Large intestine (tissue), 3 donors: Measurements from ENCODE around the gene CD207. TPM values are rescaled to one million over a fixed set of nuclear protein-coding genes. Genes with fewer than 3 reads are reported as not detected.

ENCODE experiments used
- DNase-seq, 2 donors: peaks; one replicate each; pipeline versions ENCODE4 v3.0.0 to v3.0.0-alpha.2; 2013
- H3K27ac ChIP-seq: one replicate; pipeline ENCODE4 v1.5.1; 2013; ENCODE audit warnings: low read length
- H3K27me3 ChIP-seq: 2 replicates; pipeline ENCODE4 v1.6.1; 2013; ENCODE audit warnings: low read length; ENCODE audit not compliant: control insufficient read depth, insufficient read depth
- H3K36me3 ChIP-seq: 2 replicates; pipeline ENCODE4 v1.6.1; 2013; ENCODE audit warnings: low read length; ENCODE audit not compliant: control insufficient read depth, insufficient read depth
- H3K4me1 ChIP-seq: one replicate; pipeline ENCODE4 v1.6.1; 2013; ENCODE audit warnings: low read length; ENCODE audit not compliant: control insufficient read depth, insufficient read depth
- H3K4me3 ChIP-seq: one replicate; pipeline ENCODE4 v1.5.1; 2013; ENCODE audit warnings: low read length
- H3K9me3 ChIP-seq: one replicate; pipeline ENCODE4 v1.6.1; 2013; ENCODE audit warnings: mild to moderate bottlenecking, low read depth, low read length, moderate library complexity; ENCODE audit not compliant: control insufficient read depth
- WGBS: methylation state at CpG from one replicate; pipeline ENCODE4 v1.1.5; 2013; ENCODE audit warnings: low lambda C conversion rate; ENCODE audit not compliant: insufficient coverage; 5-methylcytosine and 5-hydroxymethylcytosine counted together
- polyA plus RNA-seq: library from polyadenylated mRNA; unstranded; fragments of 120-200 nt; gene quantifications from one replicate; pipeline ENCODE4 v1.2.1, GENCODE V29; 2013

CD207 gene
- polyA plus RNA-seq, 1 donor, result 1.9 TPM

GRCh38 chr2:70852824-70853223 lies 17.2 kb upstream of the CD207 start:
- Histone ChIP-seq H3K9me3 (no peaks in the 10 kb centered on the region), H3K4me3 (no peak overlapping the region), H3K27ac (no peak overlapping the region), H3K36me3 (no peaks in the 10 kb centered on the region), H3K27me3 (peaks cover 5% of the 10 kb centered on the region), H3K4me1 (no peaks in the 10 kb centered on the region)
- no peak for DNase-seq
- no CpG with 5 or more reads among the region's 1 CpG for WGBS

DNA sequence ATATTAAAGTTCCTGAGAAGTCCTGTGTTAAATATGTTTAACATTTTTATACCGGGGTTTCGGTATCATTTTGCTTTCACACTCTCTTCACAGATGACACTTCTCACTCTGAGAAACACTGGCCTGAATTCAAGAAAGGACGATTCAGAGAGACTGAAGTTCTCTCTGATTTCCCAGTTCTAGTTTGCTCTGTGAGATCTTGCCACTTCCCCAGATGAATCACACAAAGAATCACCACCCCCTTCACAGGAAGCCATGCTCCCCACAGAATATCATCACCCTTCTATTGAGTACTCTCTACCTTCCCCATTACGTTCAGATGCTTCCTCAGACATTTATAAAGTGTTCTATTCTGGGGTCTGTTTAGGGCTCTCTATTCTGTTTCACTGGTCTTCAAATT lies 16.1 kb upstream of the CD207 start:
- no CpG with 5 or more reads among the region's 4 CpGs for WGBS
- Histone ChIP-seq H3K27ac (no peak overlapping the region), H3K27me3 (peaks cover 3% of the 10 kb centered on the region), H3K9me3 (no peaks in the 10 kb centered on the region), H3K4me3 (no peak overlapping the region), H3K4me1 (no peaks in the 10 kb centered on the region), H3K36me3 (no peaks in the 10 kb centered on the region)
- no peak for DNase-seq

DNA sequence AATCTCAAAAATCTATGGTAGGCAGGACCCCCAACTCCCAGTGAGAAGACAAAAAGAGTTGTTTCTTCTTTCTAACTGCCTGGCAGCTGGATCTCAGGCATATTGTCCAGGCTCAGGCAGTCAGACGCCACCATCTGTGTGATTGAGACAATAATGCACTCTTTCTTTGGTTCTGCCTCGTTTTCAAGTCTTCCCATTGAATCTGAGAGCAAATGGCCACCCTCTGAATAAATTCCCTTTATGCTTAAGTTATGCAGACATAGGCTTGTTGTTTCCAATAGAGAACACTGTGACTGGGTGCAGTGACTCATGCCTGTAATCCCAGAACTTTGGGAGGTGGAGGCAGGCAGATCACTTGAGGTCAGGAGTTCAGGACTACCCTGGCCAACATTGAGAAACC lies 15.3 kb upstream of the CD207 start:
- WGBS, result no CpG with 5 or more reads among the region's 2 CpGs
- Histone ChIP-seq H3K27me3 (no peaks in the 10 kb centered on the region), H3K9me3 (no peaks in the 10 kb centered on the region), H3K36me3 (no peaks in the 10 kb centered on the region), H3K27ac (no peak overlapping the region), H3K4me1 (no peaks in the 10 kb centered on the region), H3K4me3 (no peak overlapping the region)
- no peak for DNase-seq

- no CpG with 5 or more reads among the region's 7 CpGs for WGBS
Measured at GRCh38 chr2:70842401-70842800, 6.8 kb upstream of the CD207 start.

DNA sequence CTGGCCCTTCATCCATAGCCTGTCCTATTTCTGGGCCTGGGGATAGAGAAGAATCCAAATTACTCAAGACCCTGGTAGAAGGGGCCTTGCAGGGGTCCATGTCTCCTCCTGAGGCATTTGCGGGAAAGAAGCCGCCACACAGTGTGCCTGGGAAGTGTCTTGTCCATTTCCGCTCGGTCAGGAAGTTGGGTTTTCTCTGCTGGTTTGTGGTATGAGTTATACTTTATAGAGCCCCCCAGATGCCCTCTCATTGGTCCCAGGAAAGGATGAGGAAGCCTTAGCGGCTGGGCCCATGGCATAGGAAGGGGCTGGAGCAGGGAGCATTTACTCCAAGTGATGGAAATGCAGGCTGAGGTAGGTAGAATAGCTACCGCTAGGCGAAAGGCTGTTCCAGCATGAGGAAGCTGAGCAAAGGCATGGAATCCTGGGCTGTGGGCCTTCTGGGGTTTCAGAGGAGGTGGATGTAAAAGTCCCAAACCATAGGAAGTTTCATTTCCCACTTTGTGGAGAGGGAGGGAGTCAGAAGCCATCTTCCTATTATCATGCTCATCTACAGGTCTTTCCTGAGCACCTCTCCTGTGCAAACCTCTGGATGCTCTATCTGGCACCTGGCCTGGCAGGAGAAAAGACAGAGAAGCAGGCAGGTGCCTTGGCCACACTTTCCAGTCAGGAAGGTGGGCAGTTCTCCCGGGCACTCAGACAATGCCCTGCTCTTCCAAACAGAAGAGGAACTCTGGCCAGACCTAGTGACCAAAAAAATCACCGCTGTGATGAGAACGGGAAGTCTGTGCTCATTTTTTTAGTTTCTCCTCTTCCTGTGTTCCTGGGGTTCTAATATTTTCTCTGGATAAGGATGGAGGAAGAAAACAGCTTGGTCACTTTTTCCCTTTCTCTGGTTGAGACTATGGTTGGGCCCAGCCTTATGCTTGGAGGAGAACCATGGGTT lies 2.6 kb upstream of the CD207 start:
- Histone ChIP-seq H3K4me1 (no peaks in the 10 kb centered on the region), H3K36me3 (no peaks in the 10 kb centered on the region), H3K9me3 (no peaks in the 10 kb centered on the region), H3K4me3 (no peak overlapping the region), H3K27me3 (peaks cover 11% of the 10 kb centered on the region), H3K27ac (no peak overlapping the region)
- no peak for DNase-seq
- no CpG with 5 or more reads among the region's 10 CpGs for WGBS

More at GRCh38 chr2:70842401-70842800, 6.8 kb upstream of the CD207 start:
- H3K27me3 ChIP-seq, result peaks cover 9% of the 10 kb centered on the region
- H3K4me1 ChIP-seq, result no peaks in the 10 kb centered on the region
- H3K36me3 ChIP-seq, result no peaks in the 10 kb centered on the region
- H3K4me3 ChIP-seq, result no peak overlapping the region
- H3K27ac ChIP-seq, result no peak overlapping the region
- DNase-seq, result no peak
- H3K9me3 ChIP-seq, result no peaks in the 10 kb centered on the region

DNA sequence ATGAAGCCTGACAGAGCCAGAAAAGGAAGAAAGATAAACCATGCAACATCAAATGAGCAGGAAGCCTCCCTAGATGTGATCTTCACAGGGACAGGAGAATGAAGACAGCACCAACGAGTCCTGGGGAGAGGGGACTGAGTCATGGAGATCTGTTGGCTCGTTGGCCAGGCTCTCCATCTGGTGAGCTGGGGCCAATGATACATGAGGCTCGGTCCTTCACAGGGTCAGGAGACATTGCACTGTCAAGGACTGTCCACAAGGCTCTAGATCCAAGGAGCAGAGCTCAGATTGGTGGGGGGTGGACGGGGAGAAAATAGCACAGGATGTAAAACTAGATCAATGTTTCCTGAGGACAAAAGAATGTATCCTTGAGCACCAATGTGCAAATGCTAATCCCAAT lies 735 bp downstream of the CD207 start:
- no peaks in the 10 kb centered on the region for H3K4me1 ChIP-seq
- no CpG with 5 or more reads among the region's 4 CpGs for WGBS
- peaks cover 11% of the 10 kb centered on the region for H3K27me3 ChIP-seq
- DNase-seq, result no peak
- no peaks in the 10 kb centered on the region for H3K9me3 ChIP-seq
- H3K27ac ChIP-seq, result no peak overlapping the region
- no peaks in the 10 kb centered on the region for H3K36me3 ChIP-seq
- no peak overlapping the region for H3K4me3 ChIP-seq

DNA sequence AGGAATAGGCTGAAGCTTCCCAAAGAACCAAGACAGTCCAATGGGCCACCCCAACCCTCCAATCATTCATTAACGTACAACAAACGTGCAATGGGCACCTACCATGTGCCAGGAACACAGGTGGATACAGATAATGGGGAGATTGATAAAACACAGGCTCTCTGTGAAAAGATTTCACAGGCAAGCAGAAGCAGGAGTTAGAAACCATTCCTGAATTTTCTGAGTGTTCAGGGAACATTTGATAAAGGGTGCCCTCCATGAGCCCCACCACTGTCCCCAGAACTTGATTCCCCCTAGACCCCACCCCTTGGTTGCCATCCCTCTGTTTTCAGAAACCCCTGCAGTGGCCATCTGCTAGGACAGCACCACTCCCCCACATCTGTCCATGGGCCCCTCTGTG lies 1.5 kb downstream of the CD207 start:
- no peak overlapping the region for H3K27ac ChIP-seq
- H3K36me3 ChIP-seq, result no peaks in the 10 kb centered on the region
- H3K4me1 ChIP-seq, result no peaks in the 10 kb centered on the region
- no peaks in the 10 kb centered on the region for H3K9me3 ChIP-seq
- H3K4me3 ChIP-seq, result no peak overlapping the region
- no peak for DNase-seq
- 93% methylated on average over 2 of the region's 2 CpGs for WGBS
- H3K27me3 ChIP-seq, result peaks cover 11% of the 10 kb centered on the region

DNA sequence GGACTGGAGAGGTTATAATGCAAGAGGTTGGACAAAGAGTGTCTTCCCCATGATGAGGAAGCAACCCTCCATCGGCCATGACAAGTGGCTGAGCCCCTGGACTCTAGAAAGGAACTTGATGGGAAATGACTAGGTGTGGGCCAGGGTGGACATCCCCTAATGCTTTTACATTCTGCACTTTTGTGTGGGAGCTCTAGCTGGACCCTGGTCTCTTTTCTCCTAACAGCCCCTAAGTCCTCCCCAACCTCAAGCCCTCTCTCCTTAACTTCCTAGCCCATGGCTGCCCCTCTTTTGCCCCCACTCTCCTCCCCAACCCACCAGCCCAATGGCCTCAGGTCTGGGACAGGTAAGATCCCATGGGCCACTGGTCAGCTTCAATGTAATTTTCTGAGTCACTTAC lies 2.4 kb downstream of the CD207 start:
- H3K27ac ChIP-seq, result no peak overlapping the region
- no peak for DNase-seq
- H3K27me3 ChIP-seq, result peaks cover 11% of the 10 kb centered on the region
- no peaks in the 10 kb centered on the region for H3K9me3 ChIP-seq
- no CpG with 5 or more reads among the region's 1 CpG for WGBS
- no peaks in the 10 kb centered on the region for H3K4me1 ChIP-seq
- H3K36me3 ChIP-seq, result no peaks in the 10 kb centered on the region
- no peak overlapping the region for H3K4me3 ChIP-seq

DNA sequence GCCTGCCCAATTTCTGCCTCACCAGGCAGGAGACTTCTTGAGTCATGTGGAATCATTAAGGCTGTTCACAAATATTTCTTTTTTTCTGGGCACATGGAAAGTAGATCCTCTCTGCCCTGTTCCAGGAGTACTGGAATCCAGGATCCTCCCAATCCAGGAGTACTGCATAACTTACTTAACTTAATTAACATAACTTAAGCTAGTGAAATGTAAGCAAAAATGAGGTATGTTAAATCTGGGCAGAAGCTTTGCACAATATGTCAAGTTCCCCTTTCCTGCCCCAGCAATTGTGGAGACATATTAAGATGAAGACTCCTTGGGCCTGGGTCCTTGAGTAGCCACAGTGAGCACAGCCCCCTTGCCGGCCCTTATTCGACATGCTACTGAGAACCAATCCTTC lies 3.2 kb downstream of the CD207 start:
- Histone ChIP-seq H3K36me3 (no peaks in the 10 kb centered on the region), H3K27me3 (peaks cover 11% of the 10 kb centered on the region), H3K4me1 (no peaks in the 10 kb centered on the region), H3K9me3 (no peaks in the 10 kb centered on the region), H3K4me3 (no peak overlapping the region), H3K27ac (no peak overlapping the region)
- no peak for DNase-seq
- WGBS, result no CpG with 5 or more reads among the region's 2 CpGs

DNA sequence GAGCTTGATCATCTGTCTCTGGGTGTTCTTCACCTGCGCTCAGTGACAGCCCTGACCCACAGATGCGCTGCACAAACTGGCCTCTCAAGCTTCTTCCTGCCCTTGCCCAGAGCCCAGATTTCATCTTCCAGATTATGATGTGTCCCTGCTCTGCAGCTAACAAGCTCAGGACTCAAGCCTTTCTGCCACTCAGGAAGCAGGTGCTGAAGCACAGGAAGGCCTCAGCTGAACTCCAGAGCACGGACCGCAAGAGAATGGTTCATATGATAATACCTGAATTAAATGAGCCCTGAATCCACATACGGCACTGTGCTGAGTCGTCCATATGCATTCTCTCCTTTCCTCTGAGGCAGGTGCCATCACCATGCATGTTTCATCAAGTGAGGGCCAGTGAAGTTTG lies 3.8 kb downstream of the CD207 start:
- no peak for DNase-seq
- no peak overlapping the region for H3K4me3 ChIP-seq
- H3K9me3 ChIP-seq, result no peaks in the 10 kb centered on the region
- peaks cover 11% of the 10 kb centered on the region for H3K27me3 ChIP-seq
- no CpG with 5 or more reads among the region's 6 CpGs for WGBS
- H3K36me3 ChIP-seq, result no peaks in the 10 kb centered on the region
- no peak overlapping the region for H3K27ac ChIP-seq
- no peaks in the 10 kb centered on the region for H3K4me1 ChIP-seq

- no CpG with 5 or more reads among the region's 5 CpGs for WGBS
- no peak overlapping the region for H3K27ac ChIP-seq
- H3K4me3 ChIP-seq, result no peak overlapping the region
- H3K36me3 ChIP-seq, result no peaks in the 10 kb centered on the region
- H3K27me3 ChIP-seq, result peaks cover 11% of the 10 kb centered on the region
- H3K9me3 ChIP-seq, result no peaks in the 10 kb centered on the region
- DNase-seq, result no peak
- H3K4me1 ChIP-seq, result no peaks in the 10 kb centered on the region
Measured at GRCh38 chr2:70830366-70830765, 5.2 kb downstream of the CD207 start.
